ENCODE results near the gene ITLN1. TPM values are rescaled to one million over a fixed set of nuclear protein-coding genes. Genes with fewer than 3 reads are reported as not detected.

Gene ITLN1
- total RNA-seq, 2 experiments from 2014 or later, result not detected

- intact Hi-C loops (cut with DNase I, micrococcal nuclease), result no loop called here
- Mint-ChIP-seq H3K4me3 (no peak overlapping the region), H3K27me3 (no peaks in the 10 kb centered on the region), H3K36me3 (ENCODE audit: low read depth) (no peaks in the 10 kb centered on the region), H3K4me1 (ENCODE audit: low read depth) (no peaks in the 10 kb centered on the region), H3K9me3 (no peaks in the 10 kb centered on the region), H3K27ac (no peak overlapping the region)
- no peak for ATAC-seq (ENCODE audit: poor library complexity)
- Histone ChIP-seq H3K27ac (ENCODE audit: low read depth in 1 of 2, low read length in 2 of 2) (no peak overlapping the region), H3K36me3 (ENCODE audit: insufficient read depth, low read length) (no peaks in the 10 kb centered on the region), H3K27me3 (ENCODE audit: control insufficient read depth in 1 of 2, insufficient read depth in 2 of 2, low read length in 2 of 2) (no peaks in the 10 kb centered on the region), H3K4me1 (ENCODE audit: insufficient read depth, low read length) (no peaks in the 10 kb centered on the region), H3K9me3 (ENCODE audit: control insufficient read depth in 1 of 2, insufficient read depth in 1 of 2, low read length in 2 of 2) (no peaks in the 10 kb centered on the region), H3K4me3 (ENCODE audit: low read length) (no peak overlapping the region)
- CTCF ChIA-PET, result no interaction called here
- POLR2A ChIA-PET, result no interaction called here
- no peak for DNase-seq
- no peak for TF ChIP-seq CTCF (IDR thresholded peaks at IDR 0.05)
Observed at GRCh38 chr1:160911441-160911840, 26.5 kb upstream of the ITLN1 start.

- DNase-seq (no peak), ATAC-seq (ENCODE audit: poor library complexity) (no peak)
- no peaks in the 10 kb centered on the region for H3K9me3 Mint-ChIP-seq
- no peaks in the 10 kb centered on the region for H3K36me3 Mint-ChIP-seq (ENCODE audit: low read depth)
- no peak overlapping the region for H3K4me3 Mint-ChIP-seq
- no peak overlapping the region for H3K4me3 ChIP-seq (ENCODE audit: low read length)
- H3K27ac Mint-ChIP-seq, result no peak overlapping the region
- no peak overlapping the region for H3K27ac ChIP-seq (ENCODE audit: low read depth in 1 of 2, low read length in 2 of 2)
- no peaks in the 10 kb centered on the region for H3K27me3 ChIP-seq (ENCODE audit: control insufficient read depth in 1 of 2, insufficient read depth in 2 of 2, low read length in 2 of 2)
- intact Hi-C loops (cut with DNase I, micrococcal nuclease), result no loop called here
- H3K4me1 Mint-ChIP-seq (ENCODE audit: low read depth), result no peaks in the 10 kb centered on the region
- H3K9me3 ChIP-seq (ENCODE audit: control insufficient read depth in 1 of 2, insufficient read depth in 1 of 2, low read length in 2 of 2), result no peaks in the 10 kb centered on the region
- no peaks in the 10 kb centered on the region for H3K27me3 Mint-ChIP-seq
- H3K4me1 ChIP-seq (ENCODE audit: insufficient read depth, low read length), result no peaks in the 10 kb centered on the region
- H3K36me3 ChIP-seq (ENCODE audit: insufficient read depth, low read length), result no peaks in the 10 kb centered on the region
- POLR2A ChIA-PET, result no interaction called here
- CTCF ChIA-PET, result no interaction called here
- no peak for TF ChIP-seq CTCF (IDR thresholded peaks at IDR 0.05)
Observed at GRCh38 chr1:160910170-160910750, 25.3 kb upstream of the ITLN1 start.

GRCh38 chr1:160907976-160908375 is 23.0 kb upstream of the ITLN1 start:
- TF ChIP-seq CTCF (IDR thresholded peaks at IDR 0.05), result no peak
- Mint-ChIP-seq H3K4me1 (ENCODE audit: low read depth) (no peaks in the 10 kb centered on the region), H3K9me3 (no peaks in the 10 kb centered on the region), H3K27me3 (no peaks in the 10 kb centered on the region), H3K36me3 (ENCODE audit: low read depth) (no peaks in the 10 kb centered on the region), H3K4me3 (no peak overlapping the region), H3K27ac (no peak overlapping the region)
- Histone ChIP-seq H3K27ac (ENCODE audit: low read depth in 1 of 2, low read length in 2 of 2) (no peak overlapping the region), H3K9me3 (ENCODE audit: control insufficient read depth in 1 of 2, insufficient read depth in 1 of 2, low read length in 2 of 2) (no peaks in the 10 kb centered on the region), H3K4me3 (ENCODE audit: low read length) (no peak overlapping the region), H3K36me3 (ENCODE audit: insufficient read depth, low read length) (no peaks in the 10 kb centered on the region), H3K27me3 (ENCODE audit: control insufficient read depth in 1 of 2, insufficient read depth in 2 of 2, low read length in 2 of 2) (no peaks in the 10 kb centered on the region), H3K4me1 (ENCODE audit: insufficient read depth, low read length) (no peaks in the 10 kb centered on the region)
- ChIA-PET POLR2A (no interaction called here), CTCF (no interaction called here)
- ATAC-seq (ENCODE audit: poor library complexity) (no peak), DNase-seq (no peak)
- intact Hi-C loops (cut with DNase I, micrococcal nuclease), result no loop called here

Data from CD4-positive, alpha-beta T cell (primary cell).